ENCODE data around the gene SLC12A2. TPM values are rescaled to one million over a fixed set of nuclear protein-coding genes. Genes with fewer than 3 reads are reported as not detected.

Gene SLC12A2
- total and polyA plus RNA-seq, 11 donors, result 2.8 to 24.1 (median 14.8) TPM

DNA sequence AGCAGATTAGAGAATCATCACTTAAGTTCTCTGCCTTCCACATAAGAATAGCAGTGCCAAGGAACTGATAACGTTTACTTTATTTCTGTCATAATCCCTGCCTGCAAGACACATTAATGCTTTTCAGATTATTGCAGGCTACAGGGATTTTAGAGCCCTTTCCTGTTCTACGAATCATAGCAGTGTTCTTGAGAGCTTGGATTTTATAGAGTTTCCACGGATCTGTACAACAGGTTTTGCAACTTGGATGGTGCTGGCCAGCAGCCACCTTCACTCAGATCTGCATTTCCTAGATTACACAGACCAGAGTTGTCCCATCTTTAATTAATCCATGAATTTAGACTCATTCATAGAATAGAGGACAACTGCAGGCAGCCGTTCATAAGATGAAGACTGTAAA lies 38.1 kb downstream of the SLC12A2 start:
- 51 to 54% (median 52%) methylated on average over 4 of the region's 4 CpGs for WGBS, 4 donors
- DNase-seq, result no peak
- H3K4me3 ChIP-seq, result no peak overlapping the region
- peaks cover 0 to 4% (median 0%) of the 10 kb centered on the region in 12 donors for H3K4me1 ChIP-seq
- intact Hi-C loops (cut with DNase I), result loop anchor here in 1 of 10 donors (10.0 kb wide), 1 partner anchor 557 kb away; no protein-coding TSS in a partner anchor
- H3K27ac ChIP-seq, result no peak overlapping the region
- TF ChIP-seq POLR2A (IDR thresholded peaks at IDR 0.05) (no peak), CTCF (IDR thresholded peaks at IDR 0.05) (no peak)
- H3K9me3 ChIP-seq, result peaks cover 0 to 14% (median 6%) of the 10 kb centered on the region in 12 donors
- H3K36me3 ChIP-seq, result peaks cover 0 to 30% (median 13%) of the 10 kb centered on the region in 9 donors
- H3K27me3 ChIP-seq, result no peaks in the 10 kb centered on the region
- ATAC-seq, result no peak

- H3K27me3 ChIP-seq, result no peaks in the 10 kb centered on the region
Observed at GRCh38 chr5:128123936-128124335, 40.4 kb downstream of the SLC12A2 start.

GRCh38 chr5:128126241-128126640 lies 42.7 kb downstream of the SLC12A2 start:
- no peaks in the 10 kb centered on the region for H3K27me3 ChIP-seq
- H3K9me3 ChIP-seq, result no peaks in the 10 kb centered on the region
- 72 to 83% (median 76%) methylated on average over 2 of the region's 2 CpGs for whole genome bisulfite sequencing, 4 donors
- no peak for TF ChIP-seq CTCF (IDR thresholded peaks at IDR 0.05)
- no peak for TF ChIP-seq POLR2A (IDR thresholded peaks at IDR 0.05)
- ATAC-seq (no peak), DNase-seq (no peak)
- peaks cover 0 to 4% (median 0%) of the 10 kb centered on the region in 12 donors for H3K4me1 ChIP-seq
- intact Hi-C loops (cut with DNase I), result loop anchor here in 1 of 10 donors (10.0 kb wide), 1 partner anchor 561 kb away; no protein-coding TSS in a partner anchor
- H3K4me3 ChIP-seq, result no peak overlapping the region
- H3K27ac ChIP-seq, result no peak overlapping the region
- H3K36me3 ChIP-seq, result peaks cover 0 to 17% (median 4%) of the 10 kb centered on the region in 9 donors

More at GRCh38 chr5:128123936-128124335, 40.4 kb downstream of the SLC12A2 start:
- Histone ChIP-seq H3K4me1 (peaks cover 0 to 4% (median 0%) of the 10 kb centered on the region in 12 donors), H3K4me3 (no peak overlapping the region), H3K36me3 (peaks cover 0 to 9% (median 2%) of the 10 kb centered on the region in 9 donors), H3K9me3 (peaks cover 0 to 8% (median 5%) of the 10 kb centered on the region in 12 donors), H3K27ac (peak overlapping the region in 1 of 12 donors; percentile 17)
- intact Hi-C loops (cut with DNase I), result loop anchor here in 1 of 10 donors (10.0 kb wide), 1 partner anchor 559 kb away; no protein-coding TSS in a partner anchor
- no peak for DNase-seq
- peak; percentile 54 to 85 (median 63) for ATAC-seq
- TF ChIP-seq CTCF (IDR thresholded peaks at IDR 0.05), result no peak
- no peak for TF ChIP-seq POLR2A (IDR thresholded peaks at IDR 0.05)
- WGBS, 4 donors, result 50 to 70% (median 60%) methylated on average over 1 of the region's 1 CpG

DNA sequence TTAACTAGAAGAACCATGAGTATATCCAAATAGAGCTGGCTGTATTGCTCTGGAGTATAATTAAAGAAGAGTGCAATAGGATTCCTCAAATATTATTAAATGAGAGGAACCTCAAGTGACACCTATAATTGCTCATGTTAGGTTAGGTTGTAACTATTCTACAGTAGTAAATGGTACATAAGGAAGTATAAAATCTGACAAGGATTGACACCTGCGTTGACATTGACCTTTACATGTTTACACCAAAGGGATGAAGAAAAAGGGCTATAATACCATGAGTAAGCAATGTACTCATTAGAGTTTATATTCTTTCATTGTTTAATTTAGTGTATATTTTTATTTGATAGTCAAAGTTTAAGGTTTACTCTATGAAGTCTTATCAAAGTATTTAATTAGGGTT lies 48.9 kb downstream of the SLC12A2 start:
- intact Hi-C loops (cut with DNase I), result no loop called here
- Histone ChIP-seq H3K4me1 (no peaks in the 10 kb centered on the region), H3K27ac (no peak overlapping the region), H3K27me3 (no peaks in the 10 kb centered on the region), H3K36me3 (peaks cover 0 to 72% (median 42%) of the 10 kb centered on the region in 9 donors), H3K9me3 (no peaks in the 10 kb centered on the region), H3K4me3 (no peak overlapping the region)
- DNase-seq, result no peak
- no peak for ATAC-seq
- 85 to 94% (median 92%) methylated on average over 1 of the region's 1 CpG for WGBS, 4 donors
- no peak for TF ChIP-seq CTCF (IDR thresholded peaks at IDR 0.05)
- TF ChIP-seq POLR2A (IDR thresholded peaks at IDR 0.05), result no peak
